Neural cell (in vitro differentiated cells): ENCODE data around the gene MLLT10. TPM values are rescaled to one million over a fixed set of nuclear protein-coding genes. Genes with fewer than 3 reads are reported as not detected.
"Not testable (repeated sequence)": the region's sequence is repeated elsewhere in the genome, so short reads cannot be mapped to it uniquely, and the experiment has no call there.

Experiments used
- H2AFZ ChIP-seq: fragments of 200-600, 300-800 bp; sonication (generic), shearing (Covaris generic); 2 replicates; pipeline ENCODE4 v1.6.0; 2014; ENCODE audit warnings: low read depth, mild to moderate bottlenecking, antibody characterized with exemption, low read length, moderate library complexity
- H3F3A ChIP-seq: fragments of 200-600 bp; shearing (Covaris generic); 2 replicates; pipeline ENCODE4 v1.6.1; 2016; ENCODE audit warnings: mild to moderate bottlenecking, moderate library complexity, mixed read lengths, antibody characterized with exemption, low read length; ENCODE audit not compliant: insufficient read depth, poor library complexity, severe bottlenecking
- H3K27ac ChIP-seq: fragments of 200-600, 300-800 bp; sonication (generic), shearing (Covaris generic); 2 replicates; pipeline ENCODE4 v1.5.1; 2014; ENCODE audit warnings: mild to moderate bottlenecking, low read length, moderate library complexity
- H3K27me3 ChIP-seq: fragments of 300-800, 200-600 bp; sonication (generic), shearing (Covaris generic); 2 replicates; pipeline ENCODE4 v1.6.0; 2014; ENCODE audit warnings: mild to moderate bottlenecking, low read depth, low read length, moderate library complexity; ENCODE audit not compliant: insufficient read depth
- H3K36me3 ChIP-seq: fragments of 300-800, 200-600 bp; sonication (generic), shearing (Covaris generic); 2 replicates; pipeline ENCODE4 v1.5.1; 2014; ENCODE audit warnings: mild to moderate bottlenecking, antibody characterized with exemption, low read length, moderate library complexity; ENCODE audit not compliant: insufficient read depth
- H3K4me2 ChIP-seq: fragments of 300-800, 200-600 bp; sonication (generic), shearing (Covaris generic); 2 replicates; pipeline ENCODE4 v1.6.0; 2014; ENCODE audit warnings: mild to moderate bottlenecking, low read length
- H3K4me3 ChIP-seq: fragments of 300-800, 200-600 bp; sonication (generic), shearing (Covaris generic); 2 replicates; pipeline ENCODE4 v1.5.1; 2014; ENCODE audit warnings: mild to moderate bottlenecking, low read length, moderate library complexity
- H3K79me2 ChIP-seq: fragments of 200-600 bp; shearing (Covaris generic); replicated peaks from 2 replicates; pipeline ENCODE4 v1.6.0; 2014; ENCODE audit warnings: mild to moderate bottlenecking, low read length, moderate library complexity; ENCODE audit not compliant: insufficient read depth
- H3K9ac ChIP-seq: fragments of 300-800, 200-600 bp; sonication (generic), shearing (Covaris generic); 2 replicates; pipeline ENCODE4 v1.6.1; 2016; ENCODE audit warnings: mild to moderate bottlenecking, low read length, mixed read lengths
- H3K9me2 ChIP-seq: fragments of 200-600 bp; shearing (Covaris generic); 2 replicates; pipeline ENCODE4 v1.6.1; 2016; ENCODE audit warnings: mild to moderate bottlenecking, low read length, mixed read lengths; ENCODE audit not compliant: insufficient read depth
- H3K9me3 ChIP-seq: fragments of 200-600, 300-800 bp; sonication (generic), shearing (Covaris generic); 2 replicates; pipeline ENCODE4 v1.6.1; 2016; ENCODE audit warnings: mild to moderate bottlenecking, mixed run types, low read length, moderate library complexity, mixed read lengths
- H4K20me1 ChIP-seq: fragments of 200-600 bp; shearing (Covaris generic); 2 replicates; pipeline ENCODE4 v1.6.1; 2016; ENCODE audit warnings: mild to moderate bottlenecking, mixed run types; ENCODE audit not compliant: insufficient read depth
- CTCF ChIP-seq: fragments of 450-650 bp; IDR thresholded peaks from 2 replicates; pipeline ENCODE4 v1.5.1; 2014; ENCODE audit warnings: antibody characterized with exemption, mild to moderate bottlenecking, moderate library complexity; ENCODE audit not compliant: poor library complexity, severe bottlenecking
- EP300 ChIP-seq: fragments of 450-650 bp; conservative IDR thresholded peaks from 2 replicates; pipeline ENCODE4 v1.6.1; 2014; ENCODE audit warnings: antibody characterized with exemption, mild to moderate bottlenecking, moderate library complexity; ENCODE audit not compliant: poor library complexity, severe bottlenecking
- EZH2 ChIP-seq: fragments of 200-600, 300-800 bp; shearing (Covaris generic), sonication (generic); IDR thresholded peaks from 2 replicates; pipeline ENCODE4 v1.6.1; 2014; ENCODE audit warnings: antibody characterized with exemption, low read length, borderline replicate concordance, mild to moderate bottlenecking; ENCODE audit not compliant: insufficient read depth, poor library complexity, severe bottlenecking
- MXI1 ChIP-seq: fragments of 450-650 bp; conservative IDR thresholded peaks from 2 replicates; pipeline ENCODE4 v1.6.1; 2014; ENCODE audit warnings: antibody characterized with exemption, mild to moderate bottlenecking; ENCODE audit not compliant: poor library complexity, severe bottlenecking
- POLR2AphosphoS5 ChIP-seq: IDR thresholded peaks from 2 replicates; pipeline ENCODE4 v1.6.1; 2012
- RAD21 ChIP-seq: fragments of 450-650 bp; conservative IDR thresholded peaks from 2 replicates; pipeline ENCODE4 v1.6.1; 2014; ENCODE audit warnings: antibody characterized with exemption, mild to moderate bottlenecking, moderate library complexity
- REST ChIP-seq: IDR thresholded peaks from 2 replicates; pipeline ENCODE4 v1.6.1; 2012; ENCODE audit warnings: borderline replicate concordance
- SMC3 ChIP-seq: fragments of 450-650 bp; conservative IDR thresholded peaks from 2 replicates; pipeline ENCODE4 v1.6.1; 2014; ENCODE audit warnings: antibody characterized with exemption, mild to moderate bottlenecking, moderate library complexity; ENCODE audit not compliant: poor library complexity
- TAF1 ChIP-seq: IDR thresholded peaks from 2 replicates; pipeline ENCODE4 v1.6.1; 2012; ENCODE audit warnings: low read depth
- polyA plus RNA-seq: library from polyadenylated mRNA; depleted of rRNA; stranded (reverse); fragments of >200 nt; gene quantifications from 2 replicates; pipeline ENCODE4 v1.2.3, GENCODE V29; 2014

MLLT10 gene
- polyA plus RNA-seq, 1 donor from 2014 or later = 31.0 TPM

- not testable (repeated sequence) for H3K4me2 ChIP-seq, H3F3A ChIP-seq, H4K20me1 ChIP-seq, H3K9me2 ChIP-seq, H3K4me3 ChIP-seq, H3K9me3 ChIP-seq, H2AFZ ChIP-seq, H3K27me3 ChIP-seq, H3K36me3 ChIP-seq, H3K9ac ChIP-seq, H3K27ac ChIP-seq
- peaks cover 16% of the 10 kb centered on the region for H3K79me2 ChIP-seq
Observed at GRCh38 chr10:21581421-21581834, 47.4 kb downstream of the MLLT10 start.

GRCh38 chr10:21584834-21585530, 51.0 kb downstream of the MLLT10 start:
- H3K9me2 ChIP-seq = no peaks in the 10 kb centered on the region
- H3K4me2 ChIP-seq = no peak overlapping the region
- no peaks in the 10 kb centered on the region for H4K20me1 ChIP-seq
- TF ChIP-seq EZH2 (no peak), RAD21 (no peak), SMC3 (no peak), REST (no peak), CTCF (no peak), TAF1 (no peak), POLR2AphosphoS5 (no peak), MXI1 (no peak), EP300 (no peak)
- no peak overlapping the region for H3K27ac ChIP-seq
- H3K9me3 ChIP-seq = no peaks in the 10 kb centered on the region
- H2AFZ ChIP-seq = no peak overlapping the region
- H3F3A ChIP-seq = no peaks in the 10 kb centered on the region
- H3K79me2 ChIP-seq = peaks cover 9% of the 10 kb centered on the region
- H3K36me3 ChIP-seq = no peaks in the 10 kb centered on the region
- H3K27me3 ChIP-seq = no peaks in the 10 kb centered on the region
- no peak overlapping the region for H3K9ac ChIP-seq
- H3K4me3 ChIP-seq = no peak overlapping the region
